HG03575 (cell line): ENCODE data around the gene CMIP.

Source experiments
- ATAC-seq: cut with Tn5 transposase; IDR thresholded peaks from one replicate; pipeline ENCODE4 v1.9.1; 2021; ENCODE audit not compliant: unreplicated experiment, insufficient number of reproducible peaks, low FRiP score; ENCODE audit errors: extremely low read depth

CMIP gene

GRCh38 chr16:81703177-81704155 lies 258.9 kb downstream of the CMIP start:
- no peak for ATAC-seq

DNA sequence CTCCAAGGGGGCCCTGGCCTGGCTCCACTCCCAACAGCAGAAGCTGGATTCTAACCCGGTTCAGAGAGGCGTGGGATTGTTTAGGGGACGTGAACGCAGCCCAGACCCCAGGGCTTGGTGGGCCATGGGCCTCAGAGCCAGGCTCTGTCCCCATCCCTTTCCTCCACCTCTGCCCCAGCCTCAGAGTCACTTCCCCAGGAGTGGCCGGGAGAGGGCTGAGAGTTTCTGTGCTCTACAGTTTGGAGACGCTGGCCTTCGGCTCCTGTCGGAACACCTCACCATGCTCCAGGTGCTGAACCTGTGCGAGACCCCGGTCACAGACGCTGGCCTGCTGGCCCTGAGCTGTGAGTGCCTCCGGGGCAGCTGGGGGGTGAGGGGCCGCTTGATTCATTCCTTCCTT lies 260.7 kb downstream of the CMIP start:
- no peak for ATAC-seq

DNA sequence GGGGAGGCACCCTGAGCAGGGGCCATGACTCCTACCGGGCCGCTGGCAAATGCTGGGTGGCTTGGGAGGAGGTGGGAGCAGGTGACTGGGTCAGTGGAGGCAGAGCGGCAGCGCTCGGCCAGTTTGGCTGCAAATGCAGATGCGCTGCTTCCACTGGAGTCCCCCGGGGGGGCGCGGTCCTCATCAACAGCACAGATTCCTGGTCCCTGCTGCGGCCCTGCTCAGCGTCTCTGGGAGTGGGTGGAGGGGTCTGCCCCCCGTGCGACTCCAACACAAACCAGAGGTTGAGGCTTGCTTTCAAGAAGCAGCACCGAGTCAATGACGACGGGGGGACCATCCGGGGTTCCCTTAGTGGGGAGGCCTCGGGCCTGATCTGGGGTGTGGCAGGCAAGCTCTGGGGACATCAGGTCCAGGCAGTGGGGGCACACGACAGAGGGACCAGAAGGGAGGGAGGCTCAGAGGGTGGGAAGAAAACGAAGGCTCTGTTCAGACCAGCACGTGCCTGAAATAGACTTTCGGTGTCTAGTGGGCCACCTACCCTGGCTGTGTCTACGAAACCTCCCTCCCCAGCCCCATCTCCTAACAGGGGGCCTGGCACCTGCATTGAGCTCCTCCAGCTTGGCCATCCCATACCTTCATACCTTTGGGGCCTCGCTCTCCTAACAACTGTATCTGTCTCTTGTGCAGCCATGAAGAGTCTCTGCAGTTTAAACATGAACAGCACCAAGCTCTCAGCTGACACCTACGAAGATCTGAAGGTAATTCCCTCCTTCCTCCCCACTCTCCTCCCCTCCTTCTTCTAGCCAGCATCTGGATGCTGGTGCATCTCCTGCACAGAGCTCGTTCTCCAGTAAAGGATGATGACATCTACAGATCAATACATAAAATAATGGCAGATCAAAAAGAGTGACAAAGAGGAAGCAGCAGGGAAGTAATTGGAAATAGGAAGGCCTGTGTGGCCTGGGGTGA lies 262.0 kb downstream of the CMIP start:
- no peak for ATAC-seq

GRCh38 chr16:81707411-81708265 lies 263.0 kb downstream of the CMIP start:
- no peak for ATAC-seq

- ATAC-seq = no peak
Measured at GRCh38 chr16:81708266-81709015, 263.8 kb downstream of the CMIP start.

DNA sequence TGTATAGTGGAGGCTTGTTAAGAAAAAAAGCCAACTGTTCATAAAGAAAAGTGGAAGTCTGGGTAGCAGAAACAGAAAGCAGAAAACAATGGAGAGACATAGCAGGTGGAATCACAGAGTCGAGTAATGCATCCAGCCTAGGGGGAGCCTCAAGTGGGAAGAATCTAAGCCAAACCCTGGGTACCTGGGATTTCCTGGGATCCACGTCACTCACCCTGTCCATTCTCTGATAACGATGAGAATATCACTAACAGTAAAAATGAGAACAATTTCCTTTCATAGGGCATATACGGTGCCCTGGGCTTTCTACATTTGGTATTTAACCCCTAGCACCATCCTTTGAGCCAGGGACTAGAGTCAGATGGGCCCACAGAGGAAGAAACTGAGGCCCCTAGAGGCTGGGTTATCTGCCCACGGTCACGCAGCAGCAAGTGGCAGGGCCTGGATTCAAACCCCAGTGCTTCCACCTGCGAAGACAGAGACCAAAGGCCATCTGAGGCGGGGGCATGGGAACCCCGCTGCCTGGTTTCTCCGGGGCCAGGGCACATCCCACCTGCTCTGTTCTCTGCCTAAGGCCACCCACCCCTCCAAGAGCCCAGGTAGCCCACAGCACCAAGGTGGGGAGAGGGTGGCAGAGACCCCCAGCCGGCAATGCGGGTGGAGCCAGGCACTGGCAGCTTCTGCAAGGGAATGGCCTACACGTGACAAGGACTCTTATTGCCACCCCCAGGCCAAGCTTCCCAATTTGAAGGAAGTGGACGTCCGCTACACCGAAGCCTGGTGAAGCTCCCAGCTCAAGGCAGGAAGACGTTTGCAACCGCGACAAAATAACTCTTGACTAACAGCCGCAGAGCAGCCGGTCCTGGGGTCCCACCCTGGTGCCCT lies 264.6 kb downstream of the CMIP start:
- ATAC-seq = no peak

DNA sequence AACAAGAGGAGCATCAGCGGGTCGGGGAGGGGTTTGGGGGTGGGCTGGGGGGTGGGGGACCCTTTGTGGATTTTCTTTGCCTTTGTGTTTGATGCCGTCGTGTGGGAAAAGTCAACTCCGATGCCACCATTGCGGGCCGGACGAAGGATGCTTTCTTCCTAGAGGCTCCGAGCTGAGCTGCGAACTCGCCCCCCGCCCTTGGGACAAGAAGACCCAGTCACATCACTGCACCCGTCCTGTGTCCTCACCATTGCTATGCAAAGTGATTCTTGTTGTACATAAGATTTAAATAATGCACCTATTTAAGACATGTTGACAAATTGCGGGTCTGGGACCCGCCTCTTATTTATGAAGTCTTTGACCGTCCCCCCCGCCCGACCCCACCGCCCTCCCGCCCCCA lies 265.4 kb downstream of the CMIP start:
- no peak for ATAC-seq

DNA sequence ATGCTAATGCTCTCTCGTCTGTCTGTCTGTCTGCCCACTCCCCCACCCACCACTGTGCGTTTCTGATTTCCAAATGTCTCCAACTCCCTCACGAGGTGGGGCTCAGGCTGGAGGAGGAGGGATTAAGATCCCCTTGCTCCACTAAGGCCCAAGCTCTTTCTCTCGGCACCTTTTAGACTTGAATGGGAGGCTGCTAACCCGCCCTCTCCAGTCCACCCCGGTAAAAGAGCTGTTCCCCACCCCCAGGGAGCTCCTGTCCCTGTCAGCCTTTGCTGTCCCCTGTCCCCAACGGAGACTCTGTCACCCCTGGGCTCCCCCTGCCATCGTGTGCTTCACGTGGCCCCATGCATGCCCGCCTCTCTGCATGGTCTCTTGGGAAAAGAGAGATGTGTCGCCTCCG lies 266.0 kb downstream of the CMIP start:
- ATAC-seq = no peak

GRCh38 chr16:81711657-81712319 lies 267.2 kb downstream of the CMIP start:
- ATAC-seq = no peak

GRCh38 chr16:81712681-81713080 lies 268.1 kb downstream of the CMIP start:
- no peak for ATAC-seq

DNA sequence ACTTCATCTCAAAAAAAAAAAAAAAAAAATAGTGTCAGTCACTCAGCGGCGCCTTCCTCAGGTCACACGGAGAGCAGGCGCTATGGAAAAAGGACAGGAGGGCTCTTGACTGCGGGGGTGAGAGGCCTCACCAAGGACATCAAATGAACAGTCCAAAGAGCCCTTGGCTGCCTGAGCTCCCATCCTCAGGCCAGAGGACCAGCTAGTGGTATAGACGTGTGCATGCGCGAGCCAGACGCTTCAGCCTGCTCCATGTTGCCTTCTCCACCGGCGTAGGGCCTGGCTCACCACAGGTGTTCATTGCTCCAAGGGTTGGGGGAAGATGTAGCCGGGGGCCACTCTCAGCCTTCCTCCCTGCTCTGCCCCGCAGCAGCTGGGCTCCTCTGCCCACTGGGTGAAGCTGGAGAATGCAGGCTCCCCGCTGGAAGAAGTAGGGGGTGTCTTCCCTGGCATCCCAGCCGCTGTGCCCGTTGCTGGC lies 268.7 kb downstream of the CMIP start:
- no peak for ATAC-seq

DNA sequence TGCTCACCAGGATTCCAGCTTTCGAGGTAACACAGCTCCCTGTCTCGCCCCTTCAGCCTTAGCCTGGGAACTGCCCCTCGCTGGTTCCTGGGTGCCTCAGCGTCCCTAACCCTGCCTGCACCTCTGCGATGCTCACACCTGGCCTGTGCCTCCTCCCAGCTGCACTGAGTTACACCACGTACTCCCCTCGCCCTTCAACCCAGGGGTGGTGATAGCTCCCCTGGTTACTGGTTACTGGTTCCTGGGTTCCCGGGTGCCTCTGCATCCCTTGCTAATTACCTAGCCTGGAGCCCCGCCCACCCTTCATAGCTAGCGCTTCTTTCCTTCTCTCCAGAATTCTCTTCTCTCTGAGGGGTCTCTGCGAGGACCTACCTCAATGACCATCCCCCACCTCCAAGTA lies 269.2 kb downstream of the CMIP start:
- ATAC-seq = no peak

GRCh38 chr16:81714583-81714982 lies 270.0 kb downstream of the CMIP start:
- ATAC-seq = no peak

DNA sequence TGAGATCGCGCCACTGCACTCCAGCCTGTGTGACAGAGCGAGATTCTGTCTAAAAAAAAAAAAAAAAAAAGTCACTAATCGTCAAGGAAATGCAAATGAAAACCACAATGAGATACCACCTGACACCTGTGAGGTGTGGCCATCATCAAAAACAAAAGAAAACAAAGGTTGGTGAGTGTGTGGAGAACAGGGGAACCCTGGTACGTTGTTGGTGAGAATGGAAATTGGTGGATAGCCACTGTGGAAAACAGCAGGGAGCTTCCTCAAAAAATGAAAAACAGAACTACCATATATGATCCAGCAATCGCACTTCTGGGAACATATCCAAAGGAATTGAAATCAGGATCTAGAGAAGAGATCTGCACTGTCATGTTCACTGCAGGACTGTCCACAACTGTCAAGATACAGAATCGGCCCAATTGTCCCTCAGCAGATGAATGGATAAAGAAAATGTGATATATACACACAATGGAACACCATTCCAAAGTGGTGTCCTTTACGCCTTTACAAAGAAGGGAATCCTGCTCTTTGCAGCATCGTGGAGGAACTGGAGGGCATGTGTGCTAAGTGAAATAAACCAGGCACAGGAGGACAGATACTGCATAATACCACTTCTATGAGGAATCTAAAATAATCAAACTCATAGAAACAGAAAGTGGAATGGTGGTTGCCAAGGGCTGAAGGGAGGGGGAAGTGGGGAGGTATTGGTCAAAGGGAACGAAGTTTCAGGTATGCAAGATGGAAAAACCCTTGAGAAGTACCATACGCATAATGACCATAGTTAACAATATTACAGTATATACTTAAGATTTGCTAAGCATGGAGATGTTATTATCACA lies 271.0 kb downstream of the CMIP start:
- ATAC-seq = peak; percentile 42

- ATAC-seq = no peak
Measured at GRCh38 chr16:81716478-81717225, 272.0 kb downstream of the CMIP start.
